Right lobe of liver (tissue), 6 donors: ENCODE data around the gene CAMTA1. TPM values are rescaled to one million over a fixed set of nuclear protein-coding genes. Genes with fewer than 3 reads are reported as not detected.

Experiments
- ATAC-seq, 4 donors: fragments of 200-7000 bp; cut with Tn5 transposase; one replicate each; pipeline ENCODE4 v1.9.1; 2020; ENCODE audit warnings: mild to moderate bottlenecking in 4 of 4, moderate library complexity in 4 of 4
- DNase-seq, 3 donors: peaks; one replicate each; pipeline ENCODE4 v3.0.0-alpha.2; 2020
- H3K27ac ChIP-seq, 3 donors: fragments of 200-600 bp; one replicate each; pipeline ENCODE4 v1.8.0; 2022
- H3K27me3 ChIP-seq, 2 donors: fragments of 200-600 bp; one replicate each; pipeline ENCODE4 v1.8.0; 2022
- H3K36me3 ChIP-seq, 4 donors: fragments of 200-600 bp; sonication (generic) in 1 of 4; one replicate each; pipeline versions ENCODE4 v1.5.1 to v1.8.0; 2017 to 2022; ENCODE audit warnings: control low read depth in 1 of 4
- H3K4me1 ChIP-seq, 4 donors: fragments of 200-600 bp; sonication (generic) in 1 of 4; one replicate each; pipeline versions ENCODE4 v1.5.1 to v1.8.0; 2017 to 2022; ENCODE audit warnings: control low read depth in 1 of 4
- H3K4me3 ChIP-seq, 3 donors: fragments of 200-600 bp; one replicate each; pipeline ENCODE4 v1.8.0; 2022
- H3K9me3 ChIP-seq, 4 donors: fragments of 200-600 bp; sonication (generic) in 1 of 4; one replicate each; pipeline versions ENCODE4 v1.5.1 to v1.8.0; 2017 to 2022; ENCODE audit warnings: control low read depth in 1 of 4
- CTCF ChIP-seq, 4 donors: fragments of 200-600 bp in 3 of 4; fragments of 450-650 bp in 1 of 4; IDR thresholded peaks; one replicate each; pipeline versions ENCODE4 v1.5.1 to v1.8.0; 2016 to 2022; ENCODE audit warnings: antibody characterized with exemption in 4 of 4, mild to moderate bottlenecking in 2 of 4
- POLR2A ChIP-seq: fragments of 450-650 bp; IDR thresholded peaks from one replicate; pipeline ENCODE4 v1.6.1; 2017; ENCODE audit warnings: antibody characterized with exemption, mild to moderate bottlenecking
- WGBS: methylation state at CpG from one replicate; pipeline ENCODE4 v1.1.6; 2018; ENCODE audit warnings: low coverage, low lambda C conversion rate; ENCODE audit not compliant: insufficient coverage; ENCODE audit errors: missing lambda C conversion rate; 5-methylcytosine and 5-hydroxymethylcytosine counted together
- intact Hi-C, 2 donors: fragments of 100-400 bp; cut with DNase I; formaldehyde crosslinking; loops; one replicate each; pipeline versions ENCODE4 v1.11.2 to v1.14.1; 2022
- total RNA-seq, 6 experiments: library from RNA; depleted of rRNA in 2 of 6; stranded (reverse); fragments of >200 nt in 2 of 6; fragmentation: NEBNext Ultra II Directional in 3 of 6; extraction: Animal tissue kit (Norgen Biotek cat#: 25700) in 3 of 6; gene quantifications; one replicate each; pipeline versions ENCODE4 v1.1.0 to v1.2.4, GENCODE V29; 2016 to 2023
- donor health status: DM: no; HTN: yes; CAD: no.
- donor health status: DM: no; HTN: no; CAD: no.
- donor health status: DM: no; HTN: no; CAD: no.
- donor health status: DM: no; HTN: yes; CAD: no.
- donor health status: DM: no; HTN: yes; CAD: no.

The CAMTA1 gene
- total RNA-seq, 6 experiments from 2014 or later = 32.3 to 49.4 (median 37.2) TPM

DNA sequence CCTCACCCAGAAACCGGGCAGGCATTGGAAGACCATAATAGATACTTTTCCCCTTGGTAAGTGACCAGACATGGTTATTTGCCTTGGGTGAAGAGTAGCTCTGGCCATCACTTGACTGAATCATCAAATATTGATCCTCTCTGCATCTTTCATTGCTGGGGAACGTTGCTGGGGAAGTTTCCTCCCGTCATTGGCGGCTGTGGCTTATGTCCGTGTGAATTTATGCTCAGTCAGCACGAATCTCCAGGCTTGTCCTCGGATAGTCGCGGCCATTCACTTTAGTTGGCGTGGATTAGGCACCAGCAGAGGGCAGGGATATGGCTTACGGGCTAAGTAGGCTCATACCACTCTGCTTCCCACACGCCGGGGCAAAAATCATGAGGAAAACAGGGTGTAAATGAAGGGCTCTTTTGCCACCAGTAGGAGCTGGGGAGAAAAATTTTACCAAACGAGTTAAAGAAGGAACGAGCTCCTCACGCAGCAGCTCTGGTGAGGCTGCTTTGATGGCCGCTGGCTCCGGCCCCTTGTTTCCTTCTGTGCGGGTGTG is 473.4 kb downstream of the CAMTA1 start:
- Histone ChIP-seq H3K27ac (no peak overlapping the region), H3K4me3 (no peak overlapping the region), H3K9me3 (no peaks in the 10 kb centered on the region), H3K27me3 (no peaks in the 10 kb centered on the region), H3K4me1 (no peaks in the 10 kb centered on the region), H3K36me3 (no peaks in the 10 kb centered on the region)
- DNase-seq (no peak), ATAC-seq (no peak)
- TF ChIP-seq CTCF (IDR thresholded peaks at IDR 0.05) (no peak), POLR2A (no peak)
- WGBS = 71% methylated on average over 8 of the region's 19 CpGs
- intact Hi-C loops = no loop called here

DNA sequence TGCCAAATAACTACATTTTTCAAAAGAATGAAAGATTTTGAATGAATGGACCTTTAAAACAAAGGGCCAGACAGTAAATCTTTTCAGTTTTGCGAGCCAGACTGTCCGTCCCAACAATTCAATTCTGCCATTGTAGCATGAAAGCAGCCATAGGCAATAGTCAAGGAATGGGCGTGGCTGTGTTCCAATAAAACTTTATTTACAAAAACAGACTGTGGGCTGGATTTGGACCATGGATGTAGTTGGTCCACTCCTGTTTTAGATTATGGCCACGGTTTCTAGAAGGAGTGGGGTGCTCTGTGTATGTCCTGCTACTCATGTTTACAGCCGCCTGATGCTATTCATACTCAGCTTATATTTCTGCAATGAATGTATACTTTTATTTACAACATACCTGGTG is 474.7 kb downstream of the CAMTA1 start:
- Histone ChIP-seq H3K4me1 (peaks cover 0 to 1% (median 0%) of the 10 kb centered on the region in 4 donors), H3K4me3 (no peak overlapping the region), H3K9me3 (no peaks in the 10 kb centered on the region), H3K27ac (no peak overlapping the region), H3K27me3 (no peaks in the 10 kb centered on the region), H3K36me3 (no peaks in the 10 kb centered on the region)
- no peak for ATAC-seq
- TF ChIP-seq POLR2A = no peak
- no peak for TF ChIP-seq CTCF (IDR thresholded peaks at IDR 0.05)
- WGBS = 67% methylated on average over 4 of the region's 5 CpGs
- no peak for DNase-seq
- intact Hi-C loops = no loop called here

GRCh38 chr1:7261490-7261889 is 476.2 kb downstream of the CAMTA1 start:
- no peaks in the 10 kb centered on the region for H3K9me3 ChIP-seq
- DNase-seq = no peak
- H3K36me3 ChIP-seq = no peaks in the 10 kb centered on the region
- TF ChIP-seq POLR2A (no peak), CTCF (IDR thresholded peaks at IDR 0.05) (no peak)
- no peak for ATAC-seq
- intact Hi-C loops = no loop called here
- H3K4me1 ChIP-seq = peaks cover 0 to 11% (median 4%) of the 10 kb centered on the region in 4 donors
- WGBS = 93% methylated on average over 7 of the region's 8 CpGs
- no peak overlapping the region for H3K4me3 ChIP-seq
- no peaks in the 10 kb centered on the region for H3K27me3 ChIP-seq
- H3K27ac ChIP-seq = no peak overlapping the region

DNA sequence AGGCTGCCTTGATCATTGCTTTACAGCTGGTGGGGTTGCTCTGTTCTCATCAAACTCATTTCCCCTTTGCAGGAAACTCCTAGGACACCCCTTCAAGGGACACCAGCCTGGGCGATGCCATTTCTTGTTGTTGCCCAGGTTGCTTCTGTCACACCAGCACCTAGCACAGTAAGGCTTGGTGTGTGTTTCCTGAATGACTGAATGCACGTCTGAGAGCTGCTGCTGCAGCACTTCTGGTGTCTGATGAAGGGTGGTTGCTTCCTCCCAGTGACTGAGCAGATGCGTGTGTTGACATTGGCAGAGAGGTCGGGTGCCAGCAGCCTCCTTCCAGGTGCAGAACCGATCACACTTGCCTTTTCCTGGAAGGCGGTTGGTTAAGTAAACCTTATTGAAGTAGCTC is 477.4 kb downstream of the CAMTA1 start:
- WGBS = 53% methylated on average over 5 of the region's 6 CpGs

More for the DNA sequence above, 477.4 kb downstream of the CAMTA1 start:
- ATAC-seq = no peak
- intact Hi-C loops = no loop called here
- Histone ChIP-seq H3K4me1 (peaks cover 0 to 14% (median 8%) of the 10 kb centered on the region in 4 donors), H3K36me3 (no peaks in the 10 kb centered on the region), H3K27ac (no peak overlapping the region), H3K4me3 (no peak overlapping the region), H3K9me3 (no peaks in the 10 kb centered on the region), H3K27me3 (no peaks in the 10 kb centered on the region)
- TF ChIP-seq POLR2A (no peak), CTCF (IDR thresholded peaks at IDR 0.05) (no peak)
- no peak for DNase-seq
